SK-N-SH treated with all-trans-retinoic acid at 6 μM for 48 hours (cell line): Measurements from ENCODE around the gene GTF2F2.

Source experiments
- ATAC-seq: fragments of 200-7000 bp; cut with Tn5 transposase; 3 replicates; pipeline ENCODE4 v1.9.1; 2020; ENCODE audit warnings: mild to moderate bottlenecking, moderate library complexity
- ARNTL ChIP-seq: fragments of 450-650 bp; formaldehyde crosslinking; IDR thresholded peaks from 2 replicates; pipeline ENCODE4 v1.5.0; 2020; ENCODE audit warnings: low read depth, mild to moderate bottlenecking, moderate library complexity, borderline replicate concordance
- CREB5 ChIP-seq: fragments of 250-450 bp; sonication (Bioruptor Pico); IDR thresholded peaks from 2 replicates; pipeline ENCODE4 v1.5.1; 2020; ENCODE audit warnings: low read depth, mild to moderate bottlenecking, moderate library complexity
- CSDC2 ChIP-seq: fragments of 250-450 bp; sonication (Bioruptor Pico); IDR thresholded peaks from 2 replicates; pipeline ENCODE4 v1.5.0; 2020; ENCODE audit warnings: mild to moderate bottlenecking, moderate library complexity
- CSRNP3 ChIP-seq: fragments of 250-450 bp; sonication (Bioruptor Pico); IDR thresholded peaks from 2 replicates; pipeline ENCODE4 v1.5.1; 2021; ENCODE audit warnings: mild to moderate bottlenecking, moderate library complexity
- ESRRG ChIP-seq: fragments of 250-450 bp; sonication (Bioruptor Pico); IDR thresholded peaks from 2 replicates; pipeline ENCODE4 v1.6.1; 2021; ENCODE audit warnings: mild to moderate bottlenecking
- GLIS3 ChIP-seq: fragments of 250-450 bp; sonication (Bioruptor Pico); IDR thresholded peaks from 2 replicates; pipeline ENCODE4 v1.5.0; 2020; ENCODE audit warnings: mild to moderate bottlenecking, moderate library complexity
- ISL1 ChIP-seq: fragments of 250-450 bp; sonication (Bioruptor Pico); IDR thresholded peaks from 2 replicates; pipeline ENCODE4 v2.1.2; 2022; ENCODE audit warnings: mild to moderate bottlenecking, moderate library complexity
- OSR1 ChIP-seq: fragments of 250-450 bp; sonication (Bioruptor Pico); IDR thresholded peaks from 2 replicates; pipeline ENCODE4 v1.8.0; 2022; ENCODE audit warnings: moderate library complexity, mild to moderate bottlenecking, inconsistent platforms
- PATZ1 ChIP-seq: fragments of 250-450 bp; sonication (Bioruptor Pico); IDR thresholded peaks from 2 replicates; pipeline ENCODE4 v1.8.0; 2020; ENCODE audit warnings: mild to moderate bottlenecking, moderate library complexity, borderline replicate concordance
- POU6F1 ChIP-seq: fragments of 250-450 bp; sonication (Bioruptor Pico); IDR thresholded peaks from 2 replicates; pipeline ENCODE4 v1.8.0; 2021; ENCODE audit warnings: low read depth, mild to moderate bottlenecking, moderate library complexity, borderline replicate concordance
- PPARA ChIP-seq: fragments of 250-450 bp; sonication (Bioruptor Pico); IDR thresholded peaks from 2 replicates; pipeline ENCODE4 v1.5.0; 2020; ENCODE audit warnings: mild to moderate bottlenecking, borderline replicate concordance
- RARB ChIP-seq: fragments of 250-450 bp; sonication (Bioruptor Pico); IDR thresholded peaks from 2 replicates; pipeline ENCODE4 v1.8.0; 2021; ENCODE audit warnings: mild to moderate bottlenecking, moderate library complexity
- TCF4 ChIP-seq: fragments of 250-450 bp; sonication (Bioruptor Pico); IDR thresholded peaks from 2 replicates; pipeline ENCODE4 v1.8.0; 2021; ENCODE audit warnings: mild to moderate bottlenecking, moderate library complexity, borderline replicate concordance
- TOX ChIP-seq: fragments of 250-450 bp; sonication (Bioruptor Pico); IDR thresholded peaks from 2 replicates; pipeline ENCODE4 v1.8.0; 2021; ENCODE audit warnings: mild to moderate bottlenecking, moderate library complexity, borderline replicate concordance
- TSHZ2 ChIP-seq: fragments of 250-450 bp; sonication (Bioruptor Pico); IDR thresholded peaks from 2 replicates; pipeline ENCODE4 v1.5.0; 2020; ENCODE audit warnings: mild to moderate bottlenecking, moderate library complexity
- ZC3H10 ChIP-seq: fragments of 250-450 bp; sonication (Bioruptor Pico); IDR thresholded peaks from 2 replicates; pipeline ENCODE4 v1.5.1; 2021; ENCODE audit warnings: mild to moderate bottlenecking, moderate library complexity
- ZNF565 ChIP-seq: fragments of 450-650 bp; formaldehyde crosslinking; conservative IDR thresholded peaks from 2 replicates; pipeline ENCODE4 v1.5.0; 2020; ENCODE audit warnings: low read depth, mild to moderate bottlenecking, moderate library complexity
- ZNF70 ChIP-seq: fragments of 450-650 bp; formaldehyde crosslinking; IDR thresholded peaks from 2 replicates; pipeline ENCODE4 v1.5.0; 2020; ENCODE audit warnings: mild to moderate bottlenecking, moderate library complexity
- ZNF8 ChIP-seq: fragments of 450-650 bp; formaldehyde crosslinking; IDR thresholded peaks from 2 replicates; pipeline ENCODE4 v1.5.0; 2020; ENCODE audit warnings: mild to moderate bottlenecking, moderate library complexity

The GTF2F2 gene

GRCh38 chr13:45305079-45305478, 184.8 kb downstream of the GTF2F2 start:
- TF ChIP-seq PATZ1 (CRISPR knock-in tag) = no peak
- no peak for TF ChIP-seq CSRNP3 (CRISPR knock-in tag)
- no peak for TF ChIP-seq ZNF70 (CRISPR knock-in tag)
- no peak for TF ChIP-seq ZC3H10 (CRISPR knock-in tag)
- no peak for ATAC-seq

GRCh38 chr13:45306966-45307365, 186.7 kb downstream of the GTF2F2 start:
- ATAC-seq = no peak

GRCh38 chr13:45310341-45311131, 190.2 kb downstream of the GTF2F2 start:
- ATAC-seq = peak; percentile 7
- TF ChIP-seq TSHZ2 (CRISPR knock-in tag) (no peak), ZC3H10 (CRISPR knock-in tag) (no peak), PPARA (CRISPR knock-in tag) (no peak)

More at GRCh38 chr13:45306966-45307365, 186.7 kb downstream of the GTF2F2 start:
- TF ChIP-seq GLIS3 (CRISPR knock-in tag) (no peak), PPARA (CRISPR knock-in tag) (no peak), ZNF565 (CRISPR knock-in tag) (no peak), TCF4 (CRISPR knock-in tag) (no peak), ARNTL (CRISPR knock-in tag) (no peak), ZC3H10 (CRISPR knock-in tag) (no peak), OSR1 (no peak), TOX (no peak), ESRRG (CRISPR knock-in tag) (no peak), CSRNP3 (CRISPR knock-in tag) (no peak), ZNF8 (CRISPR knock-in tag) (no peak), ZNF70 (CRISPR knock-in tag) (no peak), PATZ1 (CRISPR knock-in tag) (no peak)
- TF ChIP-seq, all 23 proteins: peak for 0

GRCh38 chr13:45314822-45315221, 194.5 kb downstream of the GTF2F2 start:
- ATAC-seq = no peak
- TF ChIP-seq CREB5 (no peak), POU6F1 (CRISPR knock-in tag) (no peak), CSDC2 (CRISPR knock-in tag) (no peak), ISL1 (CRISPR knock-in tag) (no peak), RARB (CRISPR knock-in tag) (no peak), PATZ1 (CRISPR knock-in tag) (no peak), TCF4 (CRISPR knock-in tag) (no peak)
